IPS-18c (cell line): ENCODE measurements around the gene G3BP2.
"Not testable (repeated sequence)": the region's sequence is repeated elsewhere in the genome, so short reads cannot be mapped to it uniquely, and the experiment has no call there.

Source experiments
- H3K4me3 ChIP-seq: 2 replicates; pipeline ENCODE4 v1.7.0; 2013; ENCODE audit warnings: low read depth, mild to moderate bottlenecking, low read length, moderate library complexity; ENCODE audit not compliant: insufficient read depth
- H3K9me3 ChIP-seq: one replicate; pipeline ENCODE4 v1.6.1; 2013; ENCODE audit warnings: mild to moderate bottlenecking, low read length, moderate library complexity; ENCODE audit not compliant: control insufficient read depth, insufficient read depth

The G3BP2 gene

GRCh38 chr4:75692066-75692465 is 18.9 kb upstream of the G3BP2 start:
- H3K4me3 ChIP-seq, H3K9me3 ChIP-seq: not testable (repeated sequence)

DNA sequence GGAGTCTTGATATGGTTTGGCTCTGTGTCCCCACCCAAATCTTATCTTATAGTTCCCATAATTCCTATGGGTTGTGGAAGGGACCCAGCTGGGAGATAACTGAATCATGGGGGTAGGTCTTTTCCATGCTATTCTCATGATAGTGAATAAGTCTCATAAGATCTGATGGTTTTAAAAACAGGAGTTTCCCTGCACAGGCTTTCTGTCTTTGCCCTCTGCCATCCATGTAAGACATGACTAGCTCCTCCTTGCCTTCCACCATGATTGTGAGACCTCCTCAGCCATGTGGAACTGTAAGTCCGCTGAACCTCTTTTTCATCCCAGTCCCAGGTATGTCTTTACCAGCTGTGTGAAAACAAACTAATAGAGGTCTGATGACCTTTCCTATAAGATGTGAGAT is 13.9 kb upstream of the G3BP2 start:
- H3K4me3 ChIP-seq, H3K9me3 ChIP-seq: not testable (repeated sequence)

DNA sequence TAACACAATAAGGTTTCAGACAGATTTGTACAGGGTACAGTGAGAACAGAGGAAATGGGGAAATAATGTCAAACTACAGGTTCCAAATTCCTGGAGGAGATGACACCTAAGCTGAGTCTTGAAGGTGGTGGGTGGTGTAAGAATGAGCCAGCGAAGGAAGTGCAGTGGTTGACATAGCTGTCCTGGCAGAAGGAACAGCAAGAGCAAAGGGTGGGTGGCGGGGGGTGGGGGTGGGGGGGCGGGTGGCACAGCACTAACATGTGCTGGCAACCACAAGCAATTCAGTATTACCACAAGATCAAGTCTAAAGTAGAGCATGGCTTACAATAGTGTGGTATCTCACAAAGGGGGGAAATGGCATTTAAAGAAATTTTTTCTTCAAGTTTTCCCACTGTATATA is 13.1 kb upstream of the G3BP2 start:
- H3K4me3 ChIP-seq, result no peak overlapping the region

DNA sequence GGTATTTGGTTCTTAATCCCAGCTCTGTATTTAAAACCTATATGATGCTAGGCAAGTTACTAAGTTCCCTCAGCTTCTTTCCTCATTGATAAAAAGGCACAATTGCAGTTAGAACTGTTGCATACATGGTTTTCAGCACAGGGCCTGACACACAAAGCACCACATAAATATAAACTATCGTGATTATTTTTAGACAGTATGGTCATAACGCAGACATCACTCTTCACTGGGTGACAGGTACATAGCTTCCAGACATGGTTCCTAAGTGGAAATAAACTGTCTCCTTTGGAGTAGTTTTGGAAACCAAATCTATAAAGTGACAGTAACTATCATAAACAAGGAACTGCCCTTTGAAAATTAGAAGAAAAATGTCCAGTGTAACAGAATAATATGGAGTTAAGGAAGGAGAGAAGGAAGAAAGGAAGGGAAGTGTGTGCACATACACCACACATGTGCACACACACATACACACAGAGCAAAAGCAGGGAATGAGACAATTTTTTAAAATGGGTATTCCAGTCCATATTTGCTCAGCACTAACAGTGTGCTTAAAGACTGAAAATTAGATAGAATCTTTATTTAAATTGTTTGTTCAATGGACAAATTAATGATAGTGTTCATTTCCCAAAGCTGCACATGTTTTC is 12.5 kb upstream of the G3BP2 start:
- H3K4me3 ChIP-seq, result no peak overlapping the region

More for the DNA sequence above, 13.1 kb upstream of the G3BP2 start:
- no peaks in the 10 kb centered on the region for H3K9me3 ChIP-seq

DNA sequence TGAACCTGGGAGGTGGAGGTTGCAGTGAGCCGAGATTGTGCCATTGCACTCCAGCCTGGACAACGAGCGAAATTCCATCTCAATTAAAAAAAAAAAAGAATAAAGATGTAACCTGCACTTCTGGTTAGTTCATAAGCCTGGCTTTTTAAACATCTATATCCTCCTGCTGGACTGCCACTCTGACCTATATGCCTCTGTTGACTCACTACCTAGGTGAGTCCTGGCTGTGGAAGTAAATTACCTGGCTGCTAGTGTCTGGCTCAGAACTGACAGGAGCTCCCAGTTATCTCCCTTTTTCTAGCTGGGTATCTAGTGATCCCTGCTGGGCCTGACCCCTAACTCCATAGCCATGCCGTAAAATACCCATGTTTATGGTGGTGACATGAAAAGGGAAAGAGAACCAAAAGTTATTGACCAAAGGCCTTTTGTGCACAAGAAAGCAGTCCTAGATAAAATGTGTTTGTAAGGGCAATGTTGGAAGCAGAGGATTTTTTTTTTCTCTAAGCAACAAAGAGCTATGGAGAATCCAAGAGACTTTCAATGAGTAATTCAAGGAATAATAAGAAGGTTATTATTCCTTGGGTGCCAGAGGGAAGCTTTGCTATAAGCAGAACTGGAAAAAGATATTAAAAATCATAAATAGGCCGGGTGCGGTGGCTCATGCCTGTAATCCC is 10.4 kb upstream of the G3BP2 start:
- Histone ChIP-seq H3K9me3 (peaks cover under 1% of the 10 kb centered on the region), H3K4me3 (no peak overlapping the region)

More for the DNA sequence above, 12.5 kb upstream of the G3BP2 start:
- H3K9me3 ChIP-seq, result no peaks in the 10 kb centered on the region

GRCh38 chr4:75679876-75680575 is 6.8 kb upstream of the G3BP2 start:
- H3K9me3 ChIP-seq, result peaks cover 2% of the 10 kb centered on the region
- H3K4me3 ChIP-seq, result no peak overlapping the region

GRCh38 chr4:75678965-75679364 is 5.8 kb upstream of the G3BP2 start:
- Histone ChIP-seq H3K9me3 (peaks cover 2% of the 10 kb centered on the region), H3K4me3 (no peak overlapping the region)

DNA sequence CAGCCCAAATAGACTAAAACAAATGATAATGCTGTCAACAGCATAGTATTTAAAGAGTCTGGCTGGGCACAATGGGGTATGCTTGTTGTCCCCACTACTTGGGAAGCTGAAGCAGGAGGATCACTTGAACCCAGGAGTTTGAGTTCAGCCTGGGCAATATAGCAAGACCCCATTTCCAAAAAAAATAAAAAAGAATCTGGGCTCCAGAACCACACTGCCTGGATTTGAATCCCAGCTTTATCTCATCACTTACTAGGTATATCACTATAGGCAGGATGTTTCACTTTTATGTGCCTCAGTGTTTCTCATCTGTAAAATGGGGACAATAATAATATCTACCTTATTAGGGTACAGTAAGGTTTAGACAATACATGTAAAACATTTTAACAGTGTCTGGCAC is 5.3 kb upstream of the G3BP2 start:
- Histone ChIP-seq H3K9me3 (peaks cover 2% of the 10 kb centered on the region), H3K4me3 (no peak overlapping the region)

DNA sequence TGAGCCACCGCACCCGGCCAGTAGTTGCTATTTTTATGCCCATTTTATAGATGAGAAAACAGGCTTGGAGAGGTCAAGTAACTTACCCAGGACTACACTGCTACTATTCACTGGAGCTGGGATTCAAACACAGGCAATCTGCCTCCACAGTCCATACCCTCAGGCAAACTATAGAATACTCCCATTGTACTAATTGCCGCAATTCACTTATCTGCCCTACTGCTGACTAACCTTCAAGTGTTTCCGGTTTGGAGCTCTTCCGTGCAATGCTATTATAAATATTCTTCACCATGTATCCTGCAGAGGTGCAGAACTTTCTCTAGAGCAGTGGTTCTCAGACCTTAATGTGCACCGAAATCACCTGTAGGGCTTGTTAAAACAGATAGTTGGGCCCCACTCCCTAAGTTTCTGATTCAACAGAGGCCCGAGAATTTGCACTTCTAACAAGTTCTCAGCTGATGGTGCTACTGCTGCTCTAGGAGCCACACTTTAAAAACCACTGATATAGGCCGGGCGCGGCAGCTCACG is 1.9 kb upstream of the G3BP2 start:
- no peak overlapping the region for H3K4me3 ChIP-seq

DNA sequence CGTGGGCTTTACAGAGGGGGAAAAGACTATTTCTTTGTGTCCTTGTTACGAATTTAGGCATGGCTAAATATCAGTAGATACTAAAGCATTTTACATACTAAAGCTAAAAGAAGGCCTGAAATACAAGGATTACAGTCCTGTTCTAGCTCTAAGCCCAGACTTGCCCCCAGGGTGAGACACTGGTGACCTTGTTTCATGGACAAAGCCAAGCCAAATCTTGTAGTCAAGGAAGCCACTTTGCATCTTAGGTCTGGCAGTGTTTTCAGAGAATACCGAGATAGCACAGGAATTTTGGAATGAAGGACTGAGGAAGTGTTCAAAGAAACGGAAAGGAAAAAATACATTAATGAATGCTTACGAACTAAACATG is 733 bp upstream of the G3BP2 start:
- Histone ChIP-seq H3K9me3 (peaks cover 2% of the 10 kb centered on the region), H3K4me3 (peak overlapping the region; percentile 99)

More for the DNA sequence above, 1.9 kb upstream of the G3BP2 start:
- H3K9me3 ChIP-seq, result peaks cover 2% of the 10 kb centered on the region

DNA sequence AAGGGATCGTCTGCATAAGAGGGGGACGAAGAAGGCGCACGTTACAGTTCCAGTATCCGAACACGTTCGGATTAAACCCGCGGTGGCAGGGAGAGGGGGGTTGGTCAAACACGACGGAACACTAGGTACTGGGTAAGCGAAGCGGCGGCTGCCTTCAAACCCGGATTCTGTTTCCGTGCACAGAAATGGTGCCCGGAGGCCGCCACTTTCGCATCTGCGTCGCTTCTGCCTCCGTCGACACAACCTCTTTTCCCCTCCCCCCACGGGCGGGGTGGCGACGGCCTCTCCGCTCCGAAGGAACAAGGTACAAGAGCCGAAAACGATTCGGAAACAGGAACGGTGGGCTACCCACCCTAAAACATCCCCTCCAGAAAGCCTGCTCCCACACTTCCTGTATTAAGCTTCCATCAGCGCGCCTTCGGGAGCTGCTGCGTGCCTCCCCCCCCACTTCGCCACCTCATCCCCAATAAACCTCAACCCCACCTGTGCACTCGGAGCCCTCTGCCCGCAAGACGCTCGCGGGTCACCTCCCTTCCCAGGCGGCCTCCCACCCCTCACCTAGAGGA is 667 bp downstream of the G3BP2 start:
- Histone ChIP-seq H3K9me3 (no peaks in the 10 kb centered on the region), H3K4me3 (peak overlapping the region; percentile 99)

- H3K4me3 ChIP-seq, result peak overlapping the region; percentile 99
- no peaks in the 10 kb centered on the region for H3K9me3 ChIP-seq
Measured at GRCh38 chr4:75671802-75672421, 1.3 kb downstream of the G3BP2 start.

- no peak overlapping the region for H3K4me3 ChIP-seq
- H3K9me3 ChIP-seq, result no peaks in the 10 kb centered on the region
Measured at GRCh38 chr4:75668596-75668995, 4.6 kb downstream of the G3BP2 start.

GRCh38 chr4:75667636-75668035 is 5.6 kb downstream of the G3BP2 start:
- H3K4me3 ChIP-seq, result not testable (repeated sequence)

GRCh38 chr4:75666299-75666698 is 6.9 kb downstream of the G3BP2 start:
- Histone ChIP-seq H3K4me3 (no peak overlapping the region), H3K9me3 (no peaks in the 10 kb centered on the region)

More at GRCh38 chr4:75667636-75668035, 5.6 kb downstream of the G3BP2 start:
- H3K9me3 ChIP-seq, result not testable (repeated sequence)

DNA sequence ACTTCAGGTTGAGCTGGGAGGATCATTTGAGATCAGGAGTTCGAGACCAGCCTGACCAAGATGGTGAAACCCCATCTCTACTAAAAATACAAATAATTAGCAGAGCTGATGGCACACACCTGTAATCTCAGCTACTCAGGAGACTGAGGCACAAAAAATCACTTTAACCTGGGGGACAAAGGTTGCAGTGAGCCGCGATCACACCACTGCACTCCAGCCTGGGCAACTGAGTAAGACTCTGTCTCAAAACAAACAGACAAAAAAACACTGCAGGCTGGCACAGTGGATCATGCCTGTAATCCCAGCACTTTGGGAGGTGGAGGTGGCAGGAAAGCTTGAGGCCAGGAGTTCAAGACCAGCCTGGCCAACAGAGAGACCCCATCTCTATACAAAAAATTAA is 8.6 kb downstream of the G3BP2 start:
- H3K4me3 ChIP-seq, H3K9me3 ChIP-seq: not testable (repeated sequence)

DNA sequence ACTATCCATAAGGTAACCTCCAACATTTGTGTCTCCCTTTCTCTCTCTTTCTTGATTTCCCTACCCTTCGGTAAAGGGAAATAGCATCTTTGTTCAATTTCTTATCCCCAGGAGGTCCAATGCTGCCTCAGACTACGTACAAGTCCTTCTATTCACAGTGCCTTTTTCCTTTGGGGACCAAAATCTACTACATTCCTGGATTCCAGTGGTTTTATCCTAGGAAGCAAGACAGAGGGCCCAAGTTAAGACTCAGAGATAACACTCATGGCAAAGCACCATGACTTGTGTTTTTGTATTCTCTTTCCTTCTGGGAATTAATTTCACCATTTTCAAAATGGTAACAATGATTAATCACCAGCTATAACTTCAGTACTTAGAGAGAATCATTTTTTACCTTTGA is 10.6 kb downstream of the G3BP2 start:
- H3K4me3 ChIP-seq, result no peak overlapping the region

More for the DNA sequence above, 10.6 kb downstream of the G3BP2 start:
- no peaks in the 10 kb centered on the region for H3K9me3 ChIP-seq
